ENCODE measurements around the gene NEURL1B. TPM values are rescaled to one million over a fixed set of nuclear protein-coding genes. Genes with fewer than 3 reads are reported as not detected.

Gene NEURL1B, protein sequence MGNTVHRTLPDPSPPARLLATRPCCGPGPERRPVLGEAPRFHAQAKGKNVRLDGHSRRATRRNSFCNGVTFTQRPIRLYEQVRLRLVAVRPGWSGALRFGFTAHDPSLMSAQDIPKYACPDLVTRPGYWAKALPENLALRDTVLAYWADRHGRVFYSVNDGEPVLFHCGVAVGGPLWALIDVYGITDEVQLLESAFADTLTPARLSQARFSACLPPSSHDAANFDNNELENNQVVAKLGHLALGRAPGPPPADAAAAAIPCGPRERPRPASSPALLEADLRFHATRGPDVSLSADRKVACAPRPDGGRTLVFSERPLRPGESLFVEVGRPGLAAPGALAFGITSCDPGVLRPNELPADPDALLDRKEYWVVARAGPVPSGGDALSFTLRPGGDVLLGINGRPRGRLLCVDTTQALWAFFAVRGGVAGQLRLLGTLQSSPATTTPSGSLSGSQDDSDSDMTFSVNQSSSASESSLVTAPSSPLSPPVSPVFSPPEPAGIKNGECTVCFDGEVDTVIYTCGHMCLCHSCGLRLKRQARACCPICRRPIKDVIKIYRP
- 6.1 and 6.2 TPM in 2 replicates for total RNA-seq

DNA sequence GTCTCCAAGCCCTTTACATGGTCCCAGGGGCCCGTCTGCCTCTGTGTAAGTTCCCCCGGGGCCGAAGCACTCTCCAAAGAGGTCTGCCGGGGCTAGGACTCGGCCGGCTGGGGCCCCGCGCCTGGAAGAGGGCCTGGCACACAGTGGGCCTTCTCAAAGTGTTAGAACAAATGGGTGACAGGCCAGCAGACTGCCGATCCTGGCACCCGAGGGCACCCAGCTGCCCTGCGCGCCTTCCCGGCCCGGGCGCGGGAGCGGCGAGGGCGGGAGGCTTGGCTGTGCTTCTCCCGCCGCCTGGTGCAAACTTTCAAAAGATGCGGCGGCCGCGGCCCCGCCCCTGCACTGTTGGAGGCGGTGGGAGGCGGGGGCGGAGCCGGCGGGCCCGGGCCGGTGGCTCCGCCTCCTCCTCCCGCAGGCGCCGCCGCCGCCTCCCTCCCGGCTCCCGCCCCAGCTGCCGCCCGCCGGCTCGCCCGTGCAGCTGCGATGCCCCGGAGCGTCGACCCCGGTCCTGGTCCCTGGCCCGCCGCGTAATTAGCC is at the start of gene NEURL1B:
Gene NEURL1B (plus strand): TSS at position 442 of the 537 bp plus-strand sequence. CDS start 144 bp downstream, outside the sequence.

Other genes with a start within 250 kb of the NEURL1B start
- gene SH3PXD2B, start 186.7 kb upstream of the NEURL1B start, total RNA-seq, result 21.4 and 24.1 TPM in 2 replicates
- 118 and 123 TPM in 2 replicates for gene DUSP1, start 129.9 kb downstream of the NEURL1B start, total RNA-seq
- gene ERGIC1, start 193.0 kb downstream of the NEURL1B start, total RNA-seq, result 162 and 168 TPM in 2 replicates

All from bronchus fibroblast of lung (primary cell).